Dendritic cell treated with granulocyte-macrophage colony-stimulating factor and Interleukin-4, amounts not matched to agents 40 ng/mL and 50 ng/mL, for 4 days (primary cell): ENCODE measurements around the gene CORO7.
A peak's percentile ranks its signal among the peaks of the same experiment; 100 is the strongest.

ENCODE experiments used
- H3K27ac Mint-ChIP-seq: one replicate; pipeline ENCODE4 v1.8.0; 2022; ENCODE audit warnings: mild to moderate bottlenecking, mixed read lengths
- H3K27me3 Mint-ChIP-seq: one replicate; pipeline ENCODE4 v1.8.0; 2022; ENCODE audit warnings: mild to moderate bottlenecking, mixed read lengths
- H3K36me3 Mint-ChIP-seq: one replicate; pipeline ENCODE4 v1.8.0; 2022; ENCODE audit warnings: low read depth, mixed read lengths
- H3K4me1 Mint-ChIP-seq: one replicate; pipeline ENCODE4 v1.8.0; 2022; ENCODE audit warnings: low read depth, mixed read lengths
- H3K4me3 Mint-ChIP-seq: one replicate; pipeline ENCODE4 v1.8.0; 2022; ENCODE audit warnings: mild to moderate bottlenecking, moderate library complexity, mixed read lengths
- H3K9me3 Mint-ChIP-seq: one replicate; pipeline ENCODE4 v1.8.0; 2022; ENCODE audit warnings: mixed read lengths
- intact Hi-C: fragments of 100-400 bp; cut with micrococcal nuclease; formaldehyde crosslinking; loops from one replicate; pipeline ENCODE4 v1.15.0; 2022

The CORO7 gene

DNA sequence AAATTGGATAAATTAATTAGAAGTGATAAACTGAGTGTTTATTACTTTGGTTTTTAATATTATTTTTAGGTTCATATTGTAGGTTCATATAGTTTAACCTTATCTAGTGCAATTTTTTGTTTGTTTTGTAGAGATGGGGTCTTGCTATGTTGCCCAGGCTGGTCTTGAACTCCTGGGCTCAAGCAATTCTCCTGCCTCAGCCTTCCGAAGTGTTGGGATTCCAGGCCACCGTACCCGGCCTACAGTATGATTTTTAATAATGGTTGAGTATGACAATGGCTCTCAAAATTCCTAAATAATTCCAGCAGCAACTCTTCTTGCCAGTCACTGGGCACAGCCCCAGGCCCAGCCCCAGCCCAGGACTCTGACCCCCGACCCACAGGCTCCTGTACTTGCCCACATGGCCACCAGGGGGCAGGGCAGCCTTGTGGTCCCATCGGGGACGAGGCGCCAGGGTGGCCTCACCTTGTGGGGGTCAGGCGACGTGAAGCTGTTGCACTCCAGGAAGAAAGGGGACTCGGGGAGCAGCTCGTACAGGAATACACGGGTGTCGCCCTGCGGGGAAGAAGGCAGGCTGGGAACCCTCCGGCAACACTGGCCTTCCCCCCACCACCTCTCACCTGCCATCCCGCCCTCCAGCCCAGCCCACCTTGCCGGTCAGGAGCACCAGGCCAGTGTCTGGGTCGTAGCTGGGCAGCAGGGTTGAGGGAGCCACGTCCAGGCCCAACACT, 57.4 kb downstream of the CORO7 start:
- no peaks in the 10 kb centered on the region for H3K9me3 Mint-ChIP-seq
- intact Hi-C loops, result loop anchor here (5.0 kb wide), 1 partner anchor 43 kb away; no protein-coding TSS in a partner anchor
- H3K4me1 Mint-ChIP-seq, result peaks cover 8% of the 10 kb centered on the region
- peaks cover 100% of the 10 kb centered on the region for H3K36me3 Mint-ChIP-seq
- no peaks in the 10 kb centered on the region for H3K27me3 Mint-ChIP-seq
- no peak overlapping the region for H3K27ac Mint-ChIP-seq
- H3K4me3 Mint-ChIP-seq, result no peak overlapping the region

GRCh38 chr16:4358236-4358635, 58.2 kb downstream of the CORO7 start:
- H3K27me3 Mint-ChIP-seq, result no peaks in the 10 kb centered on the region
- H3K9me3 Mint-ChIP-seq, result no peaks in the 10 kb centered on the region
- peaks cover 100% of the 10 kb centered on the region for H3K36me3 Mint-ChIP-seq
- no peak overlapping the region for H3K4me3 Mint-ChIP-seq
- no peak overlapping the region for H3K27ac Mint-ChIP-seq
- H3K4me1 Mint-ChIP-seq, result peaks cover 11% of the 10 kb centered on the region
- intact Hi-C loops, result loop anchor here (5.0 kb wide), 1 partner anchor 44 kb away; no protein-coding TSS in a partner anchor

GRCh38 chr16:4356820-4357219, 59.6 kb downstream of the CORO7 start:
- Mint-ChIP-seq H3K36me3 (peaks cover 89% of the 10 kb centered on the region), H3K9me3 (no peaks in the 10 kb centered on the region), H3K4me3 (no peak overlapping the region), H3K27ac (no peak overlapping the region), H3K27me3 (no peaks in the 10 kb centered on the region), H3K4me1 (peaks cover 11% of the 10 kb centered on the region)
- intact Hi-C loops, result loop anchor here (5.0 kb wide), 1 partner anchor 45 kb away; no protein-coding TSS in a partner anchor

DNA sequence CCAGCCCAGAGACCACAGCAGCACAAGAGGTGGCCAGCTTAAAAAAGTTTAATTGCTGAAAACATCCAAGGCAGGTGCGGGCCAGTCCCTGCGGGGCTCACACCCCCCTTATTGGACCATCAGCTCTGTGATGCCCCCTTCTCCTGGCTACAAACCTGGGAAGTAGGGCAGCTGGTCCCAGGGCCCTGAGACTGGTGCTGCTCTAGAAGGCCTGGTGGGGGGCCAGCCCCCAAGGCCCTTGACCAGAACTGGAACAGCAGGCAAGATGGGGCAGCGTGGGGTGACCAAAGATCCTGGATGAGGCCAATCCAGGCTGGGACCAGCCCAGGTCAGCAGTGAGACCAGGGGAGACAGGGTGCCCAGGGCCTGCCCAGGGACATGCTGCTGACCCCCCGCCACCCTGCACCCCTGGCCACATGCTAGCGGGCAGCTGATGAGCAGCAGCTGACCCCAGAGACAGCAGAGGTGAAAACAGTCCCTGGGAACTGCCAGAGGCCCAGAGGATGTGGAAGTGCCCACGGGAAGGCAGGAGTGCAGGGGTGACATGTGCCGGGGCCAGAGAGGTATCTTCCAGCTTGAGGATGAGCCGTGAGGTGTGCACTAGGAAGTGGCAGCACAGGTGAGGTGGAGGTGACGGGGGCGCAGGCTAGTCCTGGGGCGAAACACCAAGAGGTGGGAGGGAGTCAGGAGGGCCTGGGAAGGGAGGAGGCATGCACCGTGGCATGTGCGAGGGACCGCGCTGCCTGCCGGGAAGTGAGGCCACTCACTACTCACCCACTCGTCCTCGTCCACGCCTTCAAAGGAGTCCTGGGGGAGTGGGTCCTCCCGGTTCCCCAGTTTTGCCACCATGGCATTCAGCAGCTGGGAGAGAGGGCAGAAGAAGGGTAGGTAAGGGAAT, 61.6 kb downstream of the CORO7 start:
- no peaks in the 10 kb centered on the region for H3K9me3 Mint-ChIP-seq
- peaks cover 9% of the 10 kb centered on the region for H3K4me1 Mint-ChIP-seq
- no peak overlapping the region for H3K27ac Mint-ChIP-seq
- H3K27me3 Mint-ChIP-seq, result no peaks in the 10 kb centered on the region
- intact Hi-C loops, result loop anchor here (5.0 kb wide), 2 partner anchors 48 to 63 kb away; partner anchors contain the start of gene CORO7
- peaks cover 77% of the 10 kb centered on the region for H3K36me3 Mint-ChIP-seq
- no peak overlapping the region for H3K4me3 Mint-ChIP-seq

GRCh38 chr16:4353675-4354074, 62.7 kb downstream of the CORO7 start:
- H3K4me3 Mint-ChIP-seq, result no peak overlapping the region
- H3K36me3 Mint-ChIP-seq, result peaks cover 67% of the 10 kb centered on the region
- peak overlapping the region; percentile 29 for H3K27ac Mint-ChIP-seq
- H3K27me3 Mint-ChIP-seq, result no peaks in the 10 kb centered on the region
- peaks cover 15% of the 10 kb centered on the region for H3K4me1 Mint-ChIP-seq
- intact Hi-C loops, result loop anchor here (5.0 kb wide), 1 partner anchor 64 kb away; the partner anchor contains the start of gene CORO7
- no peaks in the 10 kb centered on the region for H3K9me3 Mint-ChIP-seq

- Mint-ChIP-seq H3K4me3 (no peak overlapping the region), H3K4me1 (peaks cover 24% of the 10 kb centered on the region)
Observed at GRCh38 chr16:4352843-4353242, 63.6 kb downstream of the CORO7 start.

GRCh38 chr16:4351880-4352279, 64.5 kb downstream of the CORO7 start:
- intact Hi-C loops, result loop anchor here (5.0 kb wide), 1 partner anchor 65 kb away; the partner anchor contains the start of gene CORO7
- H3K36me3 Mint-ChIP-seq, result peaks cover 57% of the 10 kb centered on the region
- H3K4me1 Mint-ChIP-seq, result peaks cover 33% of the 10 kb centered on the region
- H3K27ac Mint-ChIP-seq, result peak overlapping the region; percentile 87
- H3K27me3 Mint-ChIP-seq, result no peaks in the 10 kb centered on the region
- no peak overlapping the region for H3K4me3 Mint-ChIP-seq
- H3K9me3 Mint-ChIP-seq, result no peaks in the 10 kb centered on the region

More at GRCh38 chr16:4352843-4353242, 63.6 kb downstream of the CORO7 start:
- intact Hi-C loops, result loop anchor here (5.0 kb wide), 1 partner anchor 64 kb away; the partner anchor contains the start of gene CORO7
- no peaks in the 10 kb centered on the region for H3K9me3 Mint-ChIP-seq
- peaks cover 66% of the 10 kb centered on the region for H3K36me3 Mint-ChIP-seq
- no peaks in the 10 kb centered on the region for H3K27me3 Mint-ChIP-seq
- no peak overlapping the region for H3K27ac Mint-ChIP-seq

DNA sequence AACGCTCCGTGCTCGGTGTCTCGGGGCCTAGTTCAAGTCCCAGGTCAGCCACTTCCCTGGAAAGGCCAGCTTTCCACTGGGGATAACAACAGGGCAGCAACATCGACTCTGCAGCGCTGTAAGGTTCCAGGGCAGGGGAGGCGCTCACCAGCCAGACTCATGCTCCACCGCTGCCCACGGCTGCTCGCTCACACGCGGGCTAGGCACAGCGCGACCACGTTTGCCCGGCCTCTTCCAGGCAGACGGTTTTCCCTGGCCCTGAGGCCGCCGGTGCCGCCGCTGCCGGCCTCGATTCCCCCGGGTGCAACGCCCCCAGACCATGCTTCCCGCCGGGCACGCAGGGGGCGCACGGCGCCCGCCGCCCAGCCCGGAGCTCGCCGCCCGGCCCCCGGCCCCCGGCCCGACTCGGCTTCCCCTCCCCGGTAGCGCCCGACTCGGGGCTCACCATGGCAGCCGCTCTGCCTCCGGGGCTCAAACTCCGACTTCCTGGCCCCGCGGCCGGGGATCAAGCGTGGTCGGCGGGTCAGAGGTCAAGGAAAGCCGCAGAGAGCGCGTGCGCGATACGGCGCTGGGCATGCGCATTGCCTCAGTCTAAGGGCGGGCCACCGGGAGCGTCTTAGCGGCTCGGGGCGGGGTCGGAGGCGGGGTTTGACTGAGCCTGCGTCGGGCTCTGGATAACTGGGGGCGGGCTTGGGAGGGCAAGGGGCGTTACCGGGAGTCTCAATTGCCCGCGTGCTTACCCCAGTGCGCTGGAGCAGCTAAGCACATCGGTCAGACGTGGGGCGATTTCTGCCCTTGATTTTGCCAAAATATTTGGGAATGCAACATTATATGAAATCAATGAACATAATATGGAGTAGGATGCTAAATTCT, 65.4 kb downstream of the CORO7 start, which contains the start of gene PAM16:
TSS of gene PAM16 (minus strand) at position 535 of the 873 bp plus-strand sequence. CDS start at position 448, 87 bp downstream.
- Mint-ChIP-seq H3K27ac (peak within 1 kb of the TSS; percentile 87), H3K9me3 (no peaks in the 10 kb centered on the region), H3K27me3 (no peaks in the 10 kb centered on the region), H3K4me1 (peaks cover 37% of the 10 kb centered on the region), H3K4me3 (peak within 1 kb of the TSS; percentile 86), H3K36me3 (peaks cover 48% of the 10 kb centered on the region)
- intact Hi-C loops, result loop anchor here (5.0 kb wide), 1 partner anchor 66 kb away; the partner anchor contains the start of gene CORO7

DNA sequence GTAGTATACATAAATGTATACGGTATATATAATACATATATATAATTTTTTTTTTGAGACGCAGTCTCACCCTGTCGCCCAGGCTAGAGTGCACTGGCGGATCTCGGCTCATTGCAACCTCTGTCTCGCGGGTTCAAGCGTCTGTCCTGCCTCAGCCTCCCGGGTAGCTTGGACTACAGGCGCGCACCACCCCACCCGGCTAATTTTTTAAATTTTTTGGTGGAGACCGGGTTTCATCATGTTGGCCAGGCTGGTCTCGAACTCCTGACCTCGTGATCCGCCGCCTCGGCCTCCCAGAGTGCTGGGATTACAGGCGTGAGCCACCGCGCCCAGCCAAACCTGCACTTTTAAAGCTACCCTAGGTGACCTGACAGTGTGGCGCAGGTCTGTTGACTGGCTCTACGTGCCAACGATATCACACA, 66.0 kb downstream of the CORO7 start:
- H3K27ac Mint-ChIP-seq, result peak overlapping the region; percentile 87

GRCh38 chr16:4349332-4349731, 67.1 kb downstream of the CORO7 start:
- Mint-ChIP-seq H3K27me3 (no peaks in the 10 kb centered on the region), H3K4me1 (peaks cover 52% of the 10 kb centered on the region), H3K4me3 (no peak overlapping the region), H3K9me3 (no peaks in the 10 kb centered on the region), H3K27ac (no peak overlapping the region), H3K36me3 (peaks cover 31% of the 10 kb centered on the region)
- intact Hi-C loops, result no loop called here

More for the DNA sequence above, 66.0 kb downstream of the CORO7 start:
- H3K4me1 Mint-ChIP-seq, result peaks cover 44% of the 10 kb centered on the region
- intact Hi-C loops, result loop anchor here (5.0 kb wide), 1 partner anchor 67 kb away; the partner anchor contains the start of gene CORO7
- no peaks in the 10 kb centered on the region for H3K9me3 Mint-ChIP-seq
- no peaks in the 10 kb centered on the region for H3K27me3 Mint-ChIP-seq
- peaks cover 42% of the 10 kb centered on the region for H3K36me3 Mint-ChIP-seq
- H3K4me3 Mint-ChIP-seq, result peak overlapping the region; percentile 86

DNA sequence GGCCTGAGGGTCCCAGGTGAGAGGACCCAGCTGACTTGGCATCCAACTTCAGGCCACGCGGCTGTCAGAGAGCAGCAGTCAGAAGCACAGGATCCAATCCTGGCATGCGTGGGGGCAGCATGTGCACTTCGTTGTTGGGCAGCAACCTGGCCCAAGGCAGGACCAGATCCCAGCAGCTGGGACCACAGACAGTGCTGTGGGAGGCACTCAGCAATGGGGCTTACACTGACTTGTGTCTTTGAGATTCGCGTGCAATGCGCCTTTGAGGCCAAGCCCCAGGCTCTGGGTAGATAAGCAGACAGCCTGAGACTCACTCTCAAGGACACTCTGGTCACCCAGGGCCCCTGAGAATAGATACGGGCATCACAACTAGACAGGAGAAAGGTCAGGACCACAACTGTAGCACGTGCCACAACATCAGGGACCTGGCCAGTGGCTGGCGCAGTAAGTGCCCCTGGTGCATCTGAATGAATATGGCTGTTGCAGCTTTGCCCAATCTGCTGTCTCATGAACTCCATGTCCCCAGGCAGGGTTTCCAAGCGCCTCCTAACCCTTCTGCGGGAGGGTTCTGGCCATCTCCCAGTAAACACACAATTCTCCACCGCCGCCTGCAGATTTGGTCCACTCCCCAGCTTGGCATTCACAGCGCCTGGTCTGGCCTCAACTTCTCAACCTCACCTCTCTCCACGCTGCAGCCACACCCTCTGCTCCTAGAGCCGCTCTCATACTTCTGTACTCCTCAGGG, 68.5 kb downstream of the CORO7 start:
- Mint-ChIP-seq H3K9me3 (no peaks in the 10 kb centered on the region), H3K4me1 (peaks cover 51% of the 10 kb centered on the region), H3K4me3 (no peak overlapping the region), H3K27ac (no peak overlapping the region), H3K27me3 (no peaks in the 10 kb centered on the region), H3K36me3 (peaks cover 29% of the 10 kb centered on the region)
- intact Hi-C loops, result no loop called here

DNA sequence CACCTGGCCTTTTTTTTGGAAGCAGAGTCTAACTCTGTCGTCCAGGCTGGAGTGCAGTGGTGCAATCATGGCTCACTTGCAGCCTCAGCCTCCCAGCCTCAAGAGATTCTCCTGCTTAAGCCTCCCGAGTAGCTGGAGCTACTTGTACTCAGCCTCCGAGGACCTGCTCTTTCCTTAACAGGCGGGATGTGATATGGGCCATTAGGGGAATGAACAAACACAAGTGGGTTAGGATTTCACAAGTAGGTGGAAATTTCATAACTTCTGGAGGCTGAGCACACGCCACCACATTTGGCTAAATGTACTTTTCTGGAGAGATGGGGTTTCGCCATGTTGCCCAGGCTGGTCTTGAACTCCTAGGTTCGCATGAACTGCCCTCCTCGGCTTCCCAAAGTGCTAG, 69.4 kb downstream of the CORO7 start:
- Mint-ChIP-seq H3K4me3 (no peak overlapping the region), H3K27me3 (no peaks in the 10 kb centered on the region), H3K36me3 (peaks cover 34% of the 10 kb centered on the region), H3K27ac (peak overlapping the region; percentile 51), H3K4me1 (peaks cover 51% of the 10 kb centered on the region), H3K9me3 (no peaks in the 10 kb centered on the region)
- intact Hi-C loops, result no loop called here
